H4 (cell line): ENCODE data around the gene HYAL1. TPM values are rescaled to one million over a fixed set of nuclear protein-coding genes. Genes with fewer than 3 reads are reported as not detected.
"Not testable (repeated sequence)": the region's sequence is repeated elsewhere in the genome, so short reads cannot be mapped to it uniquely, and the experiment has no call there.

Source experiments
- DNase-seq: peaks from one replicate; pipeline ENCODE4 v3.0.0-alpha.2; 2015; ENCODE audit warnings: low spot score
- total RNA-seq: library from RNA; depleted of rRNA; stranded (reverse); fragments of >200 nt; shearing (Covaris generic); gene quantifications from 2 replicates; pipeline ENCODE4 v1.2.3, GENCODE V29; 2014

HYAL1 gene
- total RNA-seq, 1 experiment from 2014 or later: not detected

GRCh38 chr3:50272911-50273688 lies 30.3 kb downstream of the HYAL1 start:
- DNase-seq: peak; percentile 34

GRCh38 chr3:50272538-50272910 lies 30.9 kb downstream of the HYAL1 start:
- DNase-seq: not testable (repeated sequence)

- no peak for DNase-seq
Observed at GRCh38 chr3:50271314-50271936, 31.9 kb downstream of the HYAL1 start.

- DNase-seq: no peak
Observed at GRCh38 chr3:50270422-50271224, 32.8 kb downstream of the HYAL1 start.

GRCh38 chr3:50269977-50270413 lies 33.4 kb downstream of the HYAL1 start:
- no peak for DNase-seq

- DNase-seq: no peak
Observed at GRCh38 chr3:50269460-50269859, 33.9 kb downstream of the HYAL1 start.

GRCh38 chr3:50268703-50269451 lies 34.5 kb downstream of the HYAL1 start, which contains the start of gene SEMA3B:
SEMA3B (plus strand) TSS chr3:50269147; CDS start chr3:50269241, 94 bp downstream.
- DNase-seq: peak; percentile 80

GRCh38 chr3:50268276-50268675 lies 35.1 kb downstream of the HYAL1 start:
- no peak for DNase-seq

- DNase-seq: no peak
Observed at GRCh38 chr3:50267280-50267913, 36.0 kb downstream of the HYAL1 start.

- DNase-seq: no peak
Observed at GRCh38 chr3:50266836-50267235, 36.5 kb downstream of the HYAL1 start.

GRCh38 chr3:50266017-50266416 lies 37.4 kb downstream of the HYAL1 start:
- no peak for DNase-seq

- no peak for DNase-seq
Observed at GRCh38 chr3:50265571-50265970, 37.8 kb downstream of the HYAL1 start.

- DNase-seq: peak; percentile 39
Observed at GRCh38 chr3:50264964-50265485, 38.3 kb downstream of the HYAL1 start.

GRCh38 chr3:50264383-50264963 lies 38.9 kb downstream of the HYAL1 start:
- peak; percentile 91 for DNase-seq

- DNase-seq: no peak
Observed at GRCh38 chr3:50263478-50264382, 39.6 kb downstream of the HYAL1 start.

GRCh38 chr3:50262778-50263177 lies 40.6 kb downstream of the HYAL1 start:
- no peak for DNase-seq

- DNase-seq: not testable (repeated sequence)
Observed at GRCh38 chr3:50262200-50262599, 41.2 kb downstream of the HYAL1 start.

- no peak for DNase-seq
Observed at GRCh38 chr3:50261505-50261904, 41.9 kb downstream of the HYAL1 start.

- no peak for DNase-seq
Observed at GRCh38 chr3:50260942-50261441, 42.4 kb downstream of the HYAL1 start.
